ENCODE results near the gene DKK2.

DNA sequence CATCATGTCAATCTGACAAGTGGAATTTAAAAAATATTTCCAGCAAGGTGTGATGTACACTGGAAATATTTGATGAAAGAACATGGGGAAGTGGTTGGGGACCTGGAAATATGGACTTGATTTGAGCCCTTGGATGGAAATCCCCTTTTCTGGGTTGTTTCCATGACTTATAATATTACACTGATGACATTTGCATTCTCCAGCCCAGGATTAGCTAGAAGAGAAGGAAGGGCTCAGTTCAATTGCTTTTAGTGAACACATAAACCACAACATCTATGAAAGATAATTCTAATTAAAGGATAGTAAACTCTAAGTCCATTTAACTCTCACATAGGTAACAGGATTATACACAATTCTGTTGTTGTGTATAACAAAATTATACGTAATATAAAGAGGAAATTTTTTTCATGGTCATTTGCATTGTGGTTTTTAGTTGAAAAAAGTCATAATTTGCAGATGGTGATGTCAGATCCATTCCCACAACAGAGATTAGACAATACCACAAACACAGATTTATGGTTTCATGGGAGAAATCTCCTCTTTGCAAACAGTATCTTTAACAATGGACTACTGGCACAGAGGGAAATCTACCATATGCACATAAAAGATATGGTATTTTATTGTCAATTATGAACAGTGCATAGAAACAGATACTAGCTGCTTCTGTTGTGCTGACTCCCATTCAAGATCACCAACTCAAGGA lies 126.5 kb downstream of the DKK2 start:
- TF ChIP-seq, protein P1, sequence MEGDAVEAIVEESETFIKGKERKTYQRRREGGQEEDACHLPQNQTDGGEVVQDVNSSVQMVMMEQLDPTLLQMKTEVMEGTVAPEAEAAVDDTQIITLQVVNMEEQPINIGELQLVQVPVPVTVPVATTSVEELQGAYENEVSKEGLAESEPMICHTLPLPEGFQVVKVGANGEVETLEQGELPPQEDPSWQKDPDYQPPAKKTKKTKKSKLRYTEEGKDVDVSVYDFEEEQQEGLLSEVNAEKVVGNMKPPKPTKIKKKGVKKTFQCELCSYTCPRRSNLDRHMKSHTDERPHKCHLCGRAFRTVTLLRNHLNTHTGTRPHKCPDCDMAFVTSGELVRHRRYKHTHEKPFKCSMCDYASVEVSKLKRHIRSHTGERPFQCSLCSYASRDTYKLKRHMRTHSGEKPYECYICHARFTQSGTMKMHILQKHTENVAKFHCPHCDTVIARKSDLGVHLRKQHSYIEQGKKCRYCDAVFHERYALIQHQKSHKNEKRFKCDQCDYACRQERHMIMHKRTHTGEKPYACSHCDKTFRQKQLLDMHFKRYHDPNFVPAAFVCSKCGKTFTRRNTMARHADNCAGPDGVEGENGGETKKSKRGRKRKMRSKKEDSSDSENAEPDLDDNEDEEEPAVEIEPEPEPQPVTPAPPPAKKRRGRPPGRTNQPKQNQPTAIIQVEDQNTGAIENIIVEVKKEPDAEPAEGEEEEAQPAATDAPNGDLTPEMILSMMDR (IDR thresholded peaks at IDR 0.05) = no peak
- TF ChIP-seq POLR2A (IDR thresholded peaks at IDR 0.05) = no peak
